ENCODE results near the gene TRPV2.

DNA sequence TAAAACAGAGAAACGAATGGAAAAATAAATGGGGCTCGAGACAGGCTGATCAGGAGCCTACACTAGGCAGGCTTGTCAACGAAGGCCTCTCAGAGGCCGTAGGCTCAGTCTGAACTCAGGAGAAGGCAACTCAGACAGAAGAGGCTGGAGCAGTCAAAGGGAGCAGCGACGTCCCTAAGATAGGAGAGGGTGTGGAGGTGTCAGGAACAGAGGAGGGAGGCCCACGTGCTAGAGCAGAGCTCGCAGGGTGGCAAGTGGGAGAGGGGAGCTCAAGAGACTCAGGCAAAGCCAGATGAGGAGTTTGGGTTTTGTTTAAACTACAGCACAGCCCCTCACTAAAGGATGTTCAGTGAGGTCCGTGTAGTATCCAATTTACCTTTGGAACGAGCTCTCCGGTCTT lies 43.9 kb downstream of the TRPV2 start:
- TF ChIP-seq YY1 (IDR thresholded peaks at IDR 0.05): no peak
- TF ChIP-seq SP1 (IDR thresholded peaks at IDR 0.05): no peak
